MCF 10A (cell line): Measurements from ENCODE around the gene PLEKHJ1. TPM values are rescaled to one million over a fixed set of nuclear protein-coding genes. Genes with fewer than 3 reads are reported as not detected.

Experiments used
- BruUV-seq: library from RNA; stranded (reverse); fragments of 400-500 nt; replicated peaks from 2 replicates; lab custom pipeline; 2021; lab: Mats Ljungman, UMichigan
- CTCF ChIA-PET: fragments of 300-600 bp; sonication (Branson Sonifier 250); formaldehyde crosslinking; extraction: SDS; loops from one replicate; lab custom pipeline; 2021; ENCODE audit warnings: antibody characterized with exemption, inconsistent platforms; lab: Yijun Ruan, JAX
- POLR2A ChIA-PET: fragments of 300-600, 350-650 bp; sonication (Branson Sonifier 250); formaldehyde crosslinking; extraction: SDS; loops from one replicate; lab custom pipeline; 2020; ENCODE audit warnings: antibody characterized with exemption, inconsistent platforms; lab: Yijun Ruan, JAX
- DNase-seq: peaks from one replicate; pipeline ENCODE4 v3.0.0-alpha.2; 2018; ENCODE audit not compliant: unreplicated experiment
- H3K27ac Mint-ChIP-seq: one replicate; pipeline ENCODE4 v1.8.0; 2022; ENCODE audit warnings: mild to moderate bottlenecking, low read depth, mixed read lengths; ENCODE audit not compliant: unreplicated experiment
- H3K27me3 Mint-ChIP-seq: one replicate; pipeline ENCODE4 v1.8.0; 2022; ENCODE audit warnings: mixed read lengths; ENCODE audit not compliant: insufficient read depth, unreplicated experiment
- H3K36me3 Mint-ChIP-seq: one replicate; pipeline ENCODE4 v1.8.0; 2022; ENCODE audit warnings: mild to moderate bottlenecking, moderate library complexity, mixed read lengths; ENCODE audit not compliant: insufficient read depth, unreplicated experiment
- H3K4me1 Mint-ChIP-seq: one replicate; pipeline ENCODE4 v1.8.0; 2022; ENCODE audit warnings: mixed read lengths; ENCODE audit not compliant: insufficient read depth, unreplicated experiment
- H3K4me3 Mint-ChIP-seq: one replicate; pipeline ENCODE4 v1.8.0; 2022; ENCODE audit warnings: mild to moderate bottlenecking, moderate library complexity, mixed read lengths; ENCODE audit not compliant: unreplicated experiment
- H3K9me3 Mint-ChIP-seq: one replicate; pipeline ENCODE4 v1.8.0; 2022; ENCODE audit warnings: mixed read lengths; ENCODE audit not compliant: unreplicated experiment
- intact Hi-C: fragments of 100-400 bp; cut with micrococcal nuclease; formaldehyde crosslinking; loops from 2 replicates; pipeline ENCODE4 v1.14.1; 2022
- total RNA-seq: library from RNA; stranded (reverse); gene quantifications from 2 replicates; pipeline ENCODE4 v1.2.3, GENCODE V29; 2022
- TF ChIP-seq, protein P1 (sequence below): fragments of 200-600 bp; IDR thresholded peaks from one replicate; pipeline ENCODE4 v1.8.0; 2022; ENCODE audit warnings: antibody characterized with exemption, mild to moderate bottlenecking; ENCODE audit not compliant: unreplicated experiment

The PLEKHJ1 gene
- total RNA-seq, 1 experiment from 2014 or later: 54.1 TPM

GRCh38 chr19:2195361-2195760 lies 40.8 kb downstream of the PLEKHJ1 start:
- Mint-ChIP-seq H3K36me3 (peaks cover 56% of the 10 kb centered on the region), H3K27me3 (no peaks in the 10 kb centered on the region), H3K4me1 (no peaks in the 10 kb centered on the region), H3K27ac (no peak overlapping the region), H3K9me3 (no peaks in the 10 kb centered on the region), H3K4me3 (no peak overlapping the region)
- no peak for DNase-seq
- ChIA-PET POLR2A (no interaction called here), CTCF (interaction anchor here (0.7 kb wide), 1 partner anchor 568 kb away, joined by 3 read pairs; no protein-coding TSS in a partner anchor)
- TF ChIP-seq, protein P1, sequence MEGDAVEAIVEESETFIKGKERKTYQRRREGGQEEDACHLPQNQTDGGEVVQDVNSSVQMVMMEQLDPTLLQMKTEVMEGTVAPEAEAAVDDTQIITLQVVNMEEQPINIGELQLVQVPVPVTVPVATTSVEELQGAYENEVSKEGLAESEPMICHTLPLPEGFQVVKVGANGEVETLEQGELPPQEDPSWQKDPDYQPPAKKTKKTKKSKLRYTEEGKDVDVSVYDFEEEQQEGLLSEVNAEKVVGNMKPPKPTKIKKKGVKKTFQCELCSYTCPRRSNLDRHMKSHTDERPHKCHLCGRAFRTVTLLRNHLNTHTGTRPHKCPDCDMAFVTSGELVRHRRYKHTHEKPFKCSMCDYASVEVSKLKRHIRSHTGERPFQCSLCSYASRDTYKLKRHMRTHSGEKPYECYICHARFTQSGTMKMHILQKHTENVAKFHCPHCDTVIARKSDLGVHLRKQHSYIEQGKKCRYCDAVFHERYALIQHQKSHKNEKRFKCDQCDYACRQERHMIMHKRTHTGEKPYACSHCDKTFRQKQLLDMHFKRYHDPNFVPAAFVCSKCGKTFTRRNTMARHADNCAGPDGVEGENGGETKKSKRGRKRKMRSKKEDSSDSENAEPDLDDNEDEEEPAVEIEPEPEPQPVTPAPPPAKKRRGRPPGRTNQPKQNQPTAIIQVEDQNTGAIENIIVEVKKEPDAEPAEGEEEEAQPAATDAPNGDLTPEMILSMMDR: no peak
- intact Hi-C loops: no loop called here
- BruUV-seq: no TSS peak

- Mint-ChIP-seq H3K4me3 (no peak overlapping the region), H3K9me3 (no peaks in the 10 kb centered on the region), H3K27me3 (no peaks in the 10 kb centered on the region), H3K27ac (no peak overlapping the region), H3K36me3 (peaks cover 56% of the 10 kb centered on the region), H3K4me1 (no peaks in the 10 kb centered on the region)
- BruUV-seq: no TSS peak
- CTCF ChIA-PET: no interaction called here
- POLR2A ChIA-PET: no interaction called here
- DNase-seq: no peak
- intact Hi-C loops: no loop called here
- TF ChIP-seq, protein P1: no peak
Observed at GRCh38 chr19:2194513-2195078, 41.5 kb downstream of the PLEKHJ1 start.

GRCh38 chr19:2193807-2194206 lies 42.3 kb downstream of the PLEKHJ1 start:
- DNase-seq: no peak
- no peak overlapping the region for H3K27ac Mint-ChIP-seq
- ChIA-PET POLR2A (no interaction called here), CTCF (interaction anchor here (0.7 kb wide), 1 partner anchor 28 kb away, joined by 3 read pairs; no protein-coding TSS in a partner anchor)
- TF ChIP-seq, protein P1: no peak
- H3K36me3 Mint-ChIP-seq: peaks cover 56% of the 10 kb centered on the region
- H3K27me3 Mint-ChIP-seq: no peaks in the 10 kb centered on the region
- no peaks in the 10 kb centered on the region for H3K4me1 Mint-ChIP-seq
- intact Hi-C loops: no loop called here
- no TSS peak for BruUV-seq
- H3K4me3 Mint-ChIP-seq: no peak overlapping the region
- no peaks in the 10 kb centered on the region for H3K9me3 Mint-ChIP-seq

DNA sequence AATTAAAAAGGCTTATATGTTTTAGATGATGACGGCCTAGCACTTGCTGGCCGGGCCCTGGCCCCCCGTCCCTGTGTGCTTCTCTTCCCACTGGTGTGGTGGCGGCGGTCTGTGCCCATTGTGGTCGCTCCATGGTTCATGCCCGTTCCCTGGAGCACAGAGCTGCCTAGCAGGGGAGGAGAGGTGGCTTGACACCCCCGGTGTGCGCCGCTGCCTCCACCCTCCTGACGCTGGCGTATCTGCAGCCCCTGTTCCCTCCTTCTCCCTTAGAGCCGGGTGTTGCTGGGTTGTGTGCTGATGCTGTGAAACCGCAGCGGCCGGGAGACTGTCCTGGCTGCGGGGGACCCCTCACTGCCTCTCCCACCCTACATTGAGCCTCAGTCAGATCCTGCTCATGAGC lies 43.3 kb downstream of the PLEKHJ1 start:
- H3K4me1 Mint-ChIP-seq: no peaks in the 10 kb centered on the region
- intact Hi-C loops: no loop called here
- no peak overlapping the region for H3K4me3 Mint-ChIP-seq
- H3K9me3 Mint-ChIP-seq: no peaks in the 10 kb centered on the region
- H3K36me3 Mint-ChIP-seq: peaks cover 59% of the 10 kb centered on the region
- ChIA-PET POLR2A (no interaction called here), CTCF (no interaction called here)
- no peaks in the 10 kb centered on the region for H3K27me3 Mint-ChIP-seq
- BruUV-seq: no TSS peak
- TF ChIP-seq, protein P1: no peak
- no peak for DNase-seq
- H3K27ac Mint-ChIP-seq: no peak overlapping the region
